22Rv1 (cell line): ENCODE results near the gene ACSF3.
"Not testable (repeated sequence)": the region's sequence is repeated elsewhere in the genome, so short reads cannot be mapped to it uniquely, and the experiment has no call there.

Experiments
- ZFX ChIP-seq: fragments of 450-650 bp; IDR thresholded peaks from 2 replicates; pipeline ENCODE4 v1.6.1; 2017; ENCODE audit warnings: antibody characterized with exemption, borderline replicate concordance
- TF ChIP-seq, protein P1 (sequence below): fragments of 450-650 bp; IDR thresholded peaks from 2 replicates; pipeline ENCODE4 v1.5.1; 2017; ENCODE audit warnings: mild to moderate bottlenecking

DNA sequence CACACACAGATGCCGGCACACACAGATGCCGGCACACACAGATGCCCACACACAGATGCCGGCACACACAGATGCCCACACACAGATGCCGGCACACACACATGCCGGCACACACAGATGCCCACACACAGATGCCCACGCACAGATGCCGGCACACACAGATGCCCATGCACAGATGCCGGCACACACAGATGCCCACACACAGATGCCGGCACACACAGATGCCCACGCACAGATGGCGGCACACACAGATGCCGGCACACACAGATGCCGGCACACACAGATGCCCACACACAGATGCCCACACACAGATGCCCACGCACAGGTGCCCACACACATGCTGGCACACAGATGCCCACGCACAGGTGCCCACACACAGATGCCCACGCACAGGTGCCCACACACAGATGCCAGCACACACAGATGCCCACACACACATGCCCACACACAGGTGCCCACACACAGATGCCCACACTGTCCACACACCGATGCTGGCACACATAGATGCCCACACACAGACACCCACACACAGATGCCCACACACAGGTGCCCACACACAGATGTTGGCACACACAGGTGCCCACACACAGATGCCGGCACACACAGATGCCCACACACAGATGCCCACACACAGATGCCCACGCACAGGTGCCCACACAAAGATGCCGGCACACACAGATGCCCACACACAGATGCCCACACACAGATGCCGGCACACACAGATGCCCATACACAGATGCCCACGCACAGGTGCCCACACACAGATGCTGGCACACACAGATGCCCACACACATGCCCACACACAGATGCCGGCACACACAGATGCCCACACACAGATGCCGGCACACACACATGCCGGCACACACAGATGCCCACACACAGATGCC lies 95.1 kb downstream of the ACSF3 start:
- TF ChIP-seq, protein P1, sequence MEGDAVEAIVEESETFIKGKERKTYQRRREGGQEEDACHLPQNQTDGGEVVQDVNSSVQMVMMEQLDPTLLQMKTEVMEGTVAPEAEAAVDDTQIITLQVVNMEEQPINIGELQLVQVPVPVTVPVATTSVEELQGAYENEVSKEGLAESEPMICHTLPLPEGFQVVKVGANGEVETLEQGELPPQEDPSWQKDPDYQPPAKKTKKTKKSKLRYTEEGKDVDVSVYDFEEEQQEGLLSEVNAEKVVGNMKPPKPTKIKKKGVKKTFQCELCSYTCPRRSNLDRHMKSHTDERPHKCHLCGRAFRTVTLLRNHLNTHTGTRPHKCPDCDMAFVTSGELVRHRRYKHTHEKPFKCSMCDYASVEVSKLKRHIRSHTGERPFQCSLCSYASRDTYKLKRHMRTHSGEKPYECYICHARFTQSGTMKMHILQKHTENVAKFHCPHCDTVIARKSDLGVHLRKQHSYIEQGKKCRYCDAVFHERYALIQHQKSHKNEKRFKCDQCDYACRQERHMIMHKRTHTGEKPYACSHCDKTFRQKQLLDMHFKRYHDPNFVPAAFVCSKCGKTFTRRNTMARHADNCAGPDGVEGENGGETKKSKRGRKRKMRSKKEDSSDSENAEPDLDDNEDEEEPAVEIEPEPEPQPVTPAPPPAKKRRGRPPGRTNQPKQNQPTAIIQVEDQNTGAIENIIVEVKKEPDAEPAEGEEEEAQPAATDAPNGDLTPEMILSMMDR, result not testable (repeated sequence)
- not testable (repeated sequence) for TF ChIP-seq ZFX
